Brain microvascular endothelial cell (primary cell): ENCODE measurements around the gene TRIM65.

Experiments used
- DNase-seq: peaks from one replicate; pipeline ENCODE4 v3.0.0-alpha.2; 2020
- H3K27ac ChIP-seq: fragments of 250-450 bp; sonication (Bioruptor Pico); 2 replicates; pipeline ENCODE4 v1.5.1; 2020; ENCODE audit warnings: mild to moderate bottlenecking, moderate library complexity
- H3K27me3 ChIP-seq: fragments of 250-450 bp; sonication (Bioruptor Pico); replicated peaks from 2 replicates; pipeline ENCODE4 v1.5.1; 2020; ENCODE audit warnings: mild to moderate bottlenecking
- H3K36me3 ChIP-seq: fragments of 250-450 bp; sonication (Bioruptor Pico); replicated peaks from 2 replicates; pipeline ENCODE4 v1.5.1; 2020; ENCODE audit warnings: mild to moderate bottlenecking
- H3K4me3 ChIP-seq: 2 replicates; pipeline ENCODE4 v1.5.1; 2011; ENCODE audit warnings: low read depth, mild to moderate bottlenecking, control low read depth, low read length, moderate library complexity
- CTCF ChIP-seq: IDR thresholded peaks from 2 replicates; pipeline ENCODE4 v1.5.1; 2011; ENCODE audit warnings: low read depth, mild to moderate bottlenecking, moderate library complexity, low read length, control low read depth, inconsistent platforms; ENCODE audit errors: missing control alignments
- in situ Hi-C: cut with HindIII; loops from 2 replicates; pipeline ENCODE4 v1.10.0; 2017; ENCODE audit warnings: low sequenced_read_pairs, low pct_ligation_motif_present

TRIM65 gene

GRCh38 chr17:75909812-75910274, 13.1 kb upstream of the TRIM65 start:
- Histone ChIP-seq H3K4me3 (no peak overlapping the region), H3K36me3 (no peaks in the 10 kb centered on the region), H3K27ac (no peak overlapping the region), H3K27me3 (no peaks in the 10 kb centered on the region)
- in situ Hi-C loops, result no loop called here
- no peak for TF ChIP-seq CTCF
- DNase-seq, result no peak

DNA sequence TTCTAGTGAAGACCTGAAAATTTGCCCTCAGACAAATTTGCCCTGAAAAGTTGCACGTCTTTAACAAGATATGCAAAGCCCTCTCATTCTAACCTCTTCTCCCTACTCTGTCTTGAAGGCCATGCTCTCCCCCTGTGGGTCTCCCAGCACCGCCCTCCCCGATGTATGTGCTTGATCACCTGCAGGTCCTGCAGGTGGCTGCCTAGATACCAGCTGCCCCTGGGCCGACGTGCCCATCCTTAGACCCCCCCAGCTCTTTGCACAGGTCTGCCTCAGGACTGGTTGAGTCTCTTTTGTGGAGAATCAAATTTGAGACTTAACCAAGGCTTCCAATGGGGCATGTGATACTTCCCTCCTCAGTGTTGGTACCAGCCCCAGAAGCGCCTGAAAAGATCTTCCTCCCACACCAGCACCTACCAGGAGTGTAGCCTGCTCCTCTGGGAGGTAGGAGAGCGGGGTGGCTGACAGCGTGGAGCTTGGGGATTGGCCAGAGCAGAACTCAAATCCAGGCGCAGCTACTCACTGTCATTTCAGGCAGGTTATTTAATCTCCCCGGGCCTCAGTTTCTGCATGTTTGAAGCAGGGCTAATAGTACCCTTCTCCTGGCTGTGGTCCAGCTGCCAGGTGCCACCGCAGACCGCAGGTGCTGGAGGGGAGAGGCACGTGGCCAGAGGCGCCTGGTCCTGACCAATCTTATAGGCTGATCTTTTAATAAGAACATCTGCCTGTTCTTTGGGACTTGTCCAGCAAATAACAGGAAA, 12.5 kb upstream of the TRIM65 start:
- in situ Hi-C loops, result no loop called here
- H3K27ac ChIP-seq, result no peak overlapping the region

GRCh38 chr17:75908201-75908600, 11.4 kb upstream of the TRIM65 start:
- no peak overlapping the region for H3K4me3 ChIP-seq
- in situ Hi-C loops, result no loop called here
- no peak for TF ChIP-seq CTCF
- no peaks in the 10 kb centered on the region for H3K36me3 ChIP-seq
- H3K27ac ChIP-seq, result no peak overlapping the region
- H3K27me3 ChIP-seq, result no peaks in the 10 kb centered on the region
- no peak for DNase-seq

More for the DNA sequence above, 12.5 kb upstream of the TRIM65 start:
- Histone ChIP-seq H3K27me3 (no peaks in the 10 kb centered on the region), H3K4me3 (no peak overlapping the region), H3K36me3 (no peaks in the 10 kb centered on the region)
- no peak for TF ChIP-seq CTCF
- DNase-seq, result no peak

DNA sequence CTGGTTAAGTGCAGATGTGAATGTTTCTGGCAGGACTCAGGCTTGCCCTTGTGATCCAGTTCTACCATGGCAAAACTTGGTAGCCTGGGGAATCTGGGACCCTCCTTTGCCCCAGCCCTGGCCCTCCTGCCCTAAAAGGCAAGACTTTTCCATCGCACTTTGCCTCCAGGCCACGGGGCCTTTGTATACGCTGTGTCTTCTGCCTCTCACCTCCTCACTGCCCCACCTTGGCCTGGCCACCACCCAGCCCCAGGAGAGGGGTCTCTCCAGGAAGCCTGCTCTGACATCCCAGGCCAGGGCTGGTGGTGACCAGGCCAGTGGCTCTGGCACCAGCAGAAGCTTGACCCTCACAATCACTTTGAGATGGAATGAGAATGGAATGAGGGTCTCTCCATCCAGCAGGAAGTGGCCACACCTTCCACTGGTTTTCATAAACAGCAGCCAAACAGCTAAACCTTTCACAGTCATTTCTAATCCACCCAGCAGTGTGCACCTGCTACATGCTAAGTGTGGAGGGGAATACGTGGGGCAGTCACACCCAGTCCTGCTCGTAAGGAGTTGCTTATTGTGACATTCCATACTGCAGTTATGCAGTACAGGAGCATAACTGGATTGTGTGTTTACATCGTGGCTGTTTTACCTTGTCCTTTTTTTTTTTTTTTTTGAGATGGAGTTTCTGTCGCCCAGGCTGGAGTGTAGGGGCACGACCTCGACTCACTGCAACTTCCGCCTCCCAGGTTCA, 9.6 kb upstream of the TRIM65 start:
- peaks cover 5% of the 10 kb centered on the region for H3K36me3 ChIP-seq
- no peak overlapping the region for H3K27ac ChIP-seq
- in situ Hi-C loops, result no loop called here
- no peaks in the 10 kb centered on the region for H3K27me3 ChIP-seq
- DNase-seq, result no peak
- H3K4me3 ChIP-seq, result no peak overlapping the region
- TF ChIP-seq CTCF, result no peak

DNA sequence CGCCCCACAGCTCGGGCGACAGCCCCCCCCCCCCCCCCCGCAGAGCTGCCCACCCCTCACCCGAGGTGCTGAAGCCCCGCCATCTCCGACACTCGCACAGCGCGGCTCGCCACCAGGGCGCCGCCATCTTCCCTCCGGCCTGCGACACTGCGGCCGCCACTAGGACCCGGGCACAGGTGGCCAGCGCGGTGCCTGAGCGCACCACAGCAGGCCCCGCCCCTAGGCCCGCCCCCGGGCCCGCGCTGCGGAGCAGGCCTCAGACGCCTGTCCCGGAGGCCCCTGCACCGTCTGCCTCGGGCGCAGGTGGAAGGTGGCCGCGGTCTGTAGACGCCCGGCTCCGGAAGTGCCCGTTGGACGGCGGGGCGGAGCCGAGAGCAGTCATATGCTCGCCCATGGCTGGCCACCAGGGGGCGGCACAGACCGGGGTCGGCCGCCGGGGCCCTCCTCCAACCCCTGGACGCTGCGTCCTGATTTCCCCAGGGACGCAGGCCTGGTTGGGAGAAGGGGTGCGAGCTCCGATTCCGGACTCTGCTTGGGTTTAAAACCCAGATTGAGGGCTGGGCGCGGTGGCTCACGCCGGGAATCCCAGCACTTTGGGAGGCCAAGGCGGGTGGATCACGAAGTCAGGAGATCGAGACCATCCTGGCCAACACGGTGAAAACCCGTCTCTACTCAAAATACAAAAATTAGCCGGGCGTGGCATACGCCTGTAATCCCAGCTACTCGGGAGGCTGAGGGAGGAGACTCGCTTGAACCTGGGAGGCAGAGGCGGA, 8.2 kb upstream of the TRIM65 start, which contains the start of gene MRPL38:
Gene MRPL38 (minus strand): TSS at position 136 of the 773 bp plus-strand sequence. CDS start 9 bp downstream, at position 127.
- Histone ChIP-seq H3K36me3 (peaks cover 9% of the 10 kb centered on the region), H3K27ac (peak within 1 kb of the TSS; percentile 41), H3K4me3 (peak within 1 kb of the TSS; percentile 79), H3K27me3 (no peaks in the 10 kb centered on the region)
- DNase-seq, result peak; percentile 87
- peak; percentile 85 for TF ChIP-seq CTCF
- in situ Hi-C loops, result no loop called here
